ENCODE data around the gene TXNRD1. TPM values are rescaled to one million over a fixed set of nuclear protein-coding genes. Genes with fewer than 3 reads are reported as not detected.
A peak's percentile ranks its signal among the peaks of the same experiment; 100 is the strongest.

TXNRD1 gene
- total RNA-seq, 4 donors from 2014 or later = 243 to 594 (median 299) TPM

DNA sequence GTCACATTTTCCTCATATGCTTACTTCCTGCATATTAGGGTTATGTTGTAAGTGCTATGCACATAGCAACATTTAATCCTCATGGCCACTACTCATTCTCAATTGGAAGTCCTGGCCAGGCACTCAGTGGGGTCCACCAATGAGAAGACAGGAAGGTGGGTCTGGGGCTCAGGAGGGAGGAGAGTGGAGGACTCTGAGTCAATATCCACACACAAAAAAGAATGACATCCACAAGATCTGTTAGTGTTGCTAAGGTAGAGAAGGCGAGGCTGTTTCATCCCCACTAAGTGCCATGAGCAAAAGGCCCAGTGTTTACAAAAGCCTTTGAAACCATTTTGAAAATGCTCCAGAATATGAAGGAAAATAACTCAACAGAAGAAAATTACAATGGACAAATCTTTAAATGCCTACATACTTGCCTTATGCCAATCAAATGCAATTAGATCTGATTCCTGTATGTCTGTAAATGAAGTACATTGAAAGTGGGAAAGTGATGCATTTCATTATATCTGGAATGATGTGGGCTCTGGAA, 141.9 kb downstream of the TXNRD1 start:
- DNase-seq (ENCODE audit: extremely low spot score) = peak; percentile 68
- intact Hi-C loops (cut with DNase I) = loop anchor here (5.0 kb wide), 1 partner anchor 65 kb away; no protein-coding TSS in a partner anchor
- TF ChIP-seq POLR2A (IDR thresholded peaks at IDR 0.05; ENCODE audit: low read depth) = no peak
- no peak for TF ChIP-seq POLR2AphosphoS5 (IDR thresholded peaks at IDR 0.05)
- no peak for TF ChIP-seq CTCF (IDR thresholded peaks at IDR 0.05)
- TF ChIP-seq EP300 (IDR thresholded peaks at IDR 0.05) = no peak
- Histone ChIP-seq H3K9me3 (peaks cover 0 to 5% (median 0%) of the 10 kb centered on the region in 4 donors), H3K4me3 (no peak overlapping the region), H3K4me1 (no peaks in the 10 kb centered on the region), H3K36me3 (peaks cover 0 to 26% (median 13%) of the 10 kb centered on the region in 4 donors), H3K27me3 (no peaks in the 10 kb centered on the region), H3K27ac (replicated peaks in 1 of 4) (no peak overlapping the region)
- WGBS = 100% methylated on average over 1 of the region's 1 CpG

- peaks cover 0 to 17% (median 8%) of the 10 kb centered on the region in 4 donors for H3K36me3 ChIP-seq
- WGBS = 84% methylated on average over 5 of the region's 5 CpGs
- peak; percentile 80 to 90 (median 89) for TF ChIP-seq CTCF (IDR thresholded peaks at IDR 0.05)
- peak; percentile 23 to 25 for TF ChIP-seq POLR2AphosphoS5 (IDR thresholded peaks at IDR 0.05)
- no peak for TF ChIP-seq POLR2A (IDR thresholded peaks at IDR 0.05; ENCODE audit: low read depth)
- no peak overlapping the region for H3K27ac ChIP-seq (replicated peaks in 1 of 4)
- H3K4me1 ChIP-seq = no peaks in the 10 kb centered on the region
- H3K27me3 ChIP-seq = no peaks in the 10 kb centered on the region
- no peak overlapping the region for H3K4me3 ChIP-seq
- peak; percentile 91 for DNase-seq (ENCODE audit: extremely low spot score)
- peaks cover 0 to 5% (median 0%) of the 10 kb centered on the region in 4 donors for H3K9me3 ChIP-seq
- intact Hi-C loops (cut with DNase I) = loop anchor here (2.0 to 5.0 kb wide), 2 partner anchors 66 to 158 kb away; no protein-coding TSS in a partner anchor
Measured at GRCh38 chr12:104358353-104359003, 142.9 kb downstream of the TXNRD1 start.

- Histone ChIP-seq H3K27me3 (no peaks in the 10 kb centered on the region), H3K4me3 (no peak overlapping the region), H3K4me1 (no peaks in the 10 kb centered on the region), H3K9me3 (peaks cover 0 to 5% (median 0%) of the 10 kb centered on the region in 4 donors), H3K36me3 (peaks cover 0 to 9% (median 4%) of the 10 kb centered on the region in 4 donors), H3K27ac (replicated peaks in 1 of 4) (no peak overlapping the region)
- intact Hi-C loops (cut with DNase I) = loop anchor here (2.0 to 5.0 kb wide), 2 partner anchors 67 to 158 kb away; no protein-coding TSS in a partner anchor
- 86% methylated on average over 10 of the region's 10 CpGs for WGBS
- TF ChIP-seq POLR2A (IDR thresholded peaks at IDR 0.05; ENCODE audit: low read depth) (no peak), EP300 (IDR thresholded peaks at IDR 0.05) (no peak), POLR2AphosphoS5 (IDR thresholded peaks at IDR 0.05) (no peak), CTCF (IDR thresholded peaks at IDR 0.05) (no peak)
- DNase-seq (ENCODE audit: extremely low spot score) = no peak
Measured at GRCh38 chr12:104359216-104359615, 143.6 kb downstream of the TXNRD1 start.

DNA sequence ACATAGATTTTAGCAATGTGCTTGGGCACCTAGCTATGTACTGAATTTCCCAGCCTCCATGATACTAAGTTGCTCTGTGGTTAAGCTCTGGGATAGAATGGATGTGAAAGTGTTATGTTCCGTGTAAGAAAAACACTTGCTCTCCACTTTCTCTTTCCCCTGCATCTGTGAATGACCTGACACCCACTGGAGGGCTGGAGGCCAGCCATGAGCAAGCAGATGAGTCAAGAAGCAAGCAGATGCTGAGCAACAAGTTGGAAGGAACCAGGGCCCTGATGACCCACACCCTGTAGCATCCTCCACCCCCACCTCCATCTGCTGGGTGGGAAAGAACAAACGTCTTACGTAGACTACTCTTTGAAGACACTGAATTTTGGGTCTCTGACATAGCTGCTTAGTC, 144.6 kb downstream of the TXNRD1 start:
- peaks cover 0 to 5% (median 0%) of the 10 kb centered on the region in 4 donors for H3K9me3 ChIP-seq
- 95% methylated on average over 3 of the region's 3 CpGs for WGBS
- H3K4me3 ChIP-seq = no peak overlapping the region
- H3K27ac ChIP-seq (replicated peaks in 1 of 4) = no peak overlapping the region
- H3K36me3 ChIP-seq = peaks cover 0 to 3% (median 0%) of the 10 kb centered on the region in 4 donors
- no peaks in the 10 kb centered on the region for H3K27me3 ChIP-seq
- DNase-seq (ENCODE audit: extremely low spot score) = no peak
- intact Hi-C loops (cut with DNase I) = no loop called here
- H3K4me1 ChIP-seq = no peaks in the 10 kb centered on the region
- no peak for TF ChIP-seq POLR2AphosphoS5 (IDR thresholded peaks at IDR 0.05)
- no peak for TF ChIP-seq EP300 (IDR thresholded peaks at IDR 0.05)
- no peak for TF ChIP-seq POLR2A (IDR thresholded peaks at IDR 0.05; ENCODE audit: low read depth)
- TF ChIP-seq CTCF (IDR thresholded peaks at IDR 0.05) = no peak

Measured in esophagus muscularis mucosa (tissue), 4 donors.